ENCODE results near the gene SSH2. TPM values are rescaled to one million over a fixed set of nuclear protein-coding genes. Genes with fewer than 3 reads are reported as not detected.
A peak's percentile ranks its signal among the peaks of the same experiment; 100 is the strongest.
"Not testable (repeated sequence)": the region's sequence is repeated elsewhere in the genome, so short reads cannot be mapped to it uniquely, and the experiment has no call there.

The SSH2 gene
- total RNA-seq, 2 donors from 2014 or later = 36.1 to 36.8 TPM

DNA sequence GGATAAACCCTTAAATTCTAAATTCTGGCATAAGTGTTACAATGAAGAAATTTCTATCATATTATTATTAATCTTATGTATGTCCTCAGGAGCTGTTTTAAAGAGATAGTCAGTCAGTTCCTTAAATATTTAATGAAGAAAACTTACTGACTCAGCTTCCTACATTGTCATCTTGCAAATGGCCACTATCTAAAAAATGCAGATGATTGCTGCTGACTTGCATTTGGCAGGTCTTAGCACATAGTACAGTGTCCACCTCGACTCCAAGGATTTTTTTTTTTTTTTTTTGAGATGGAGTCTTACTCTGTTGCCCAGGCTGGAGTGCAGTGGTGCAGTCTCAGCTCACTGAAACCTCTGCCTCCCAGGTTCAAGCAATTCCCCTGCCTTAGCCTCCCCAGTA lies 252.2 kb downstream of the SSH2 start:
- no peaks in the 10 kb centered on the region for H3K9me3 ChIP-seq
- no peak for DNase-seq (ENCODE audit: low spot score)
- H3K36me3 ChIP-seq = peaks cover 5% of the 10 kb centered on the region
- H3K4me1 ChIP-seq = peaks cover 0 to 45% of the 10 kb centered on the region in 2 donors
- TF ChIP-seq, protein P1, sequence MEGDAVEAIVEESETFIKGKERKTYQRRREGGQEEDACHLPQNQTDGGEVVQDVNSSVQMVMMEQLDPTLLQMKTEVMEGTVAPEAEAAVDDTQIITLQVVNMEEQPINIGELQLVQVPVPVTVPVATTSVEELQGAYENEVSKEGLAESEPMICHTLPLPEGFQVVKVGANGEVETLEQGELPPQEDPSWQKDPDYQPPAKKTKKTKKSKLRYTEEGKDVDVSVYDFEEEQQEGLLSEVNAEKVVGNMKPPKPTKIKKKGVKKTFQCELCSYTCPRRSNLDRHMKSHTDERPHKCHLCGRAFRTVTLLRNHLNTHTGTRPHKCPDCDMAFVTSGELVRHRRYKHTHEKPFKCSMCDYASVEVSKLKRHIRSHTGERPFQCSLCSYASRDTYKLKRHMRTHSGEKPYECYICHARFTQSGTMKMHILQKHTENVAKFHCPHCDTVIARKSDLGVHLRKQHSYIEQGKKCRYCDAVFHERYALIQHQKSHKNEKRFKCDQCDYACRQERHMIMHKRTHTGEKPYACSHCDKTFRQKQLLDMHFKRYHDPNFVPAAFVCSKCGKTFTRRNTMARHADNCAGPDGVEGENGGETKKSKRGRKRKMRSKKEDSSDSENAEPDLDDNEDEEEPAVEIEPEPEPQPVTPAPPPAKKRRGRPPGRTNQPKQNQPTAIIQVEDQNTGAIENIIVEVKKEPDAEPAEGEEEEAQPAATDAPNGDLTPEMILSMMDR (IDR thresholded peaks at IDR 0.05) = no peak
- H3K4me3 ChIP-seq = no peak overlapping the region
- H3K27ac ChIP-seq = peak overlapping the region; percentile 65 to 77
- H3K27me3 ChIP-seq = no peaks in the 10 kb centered on the region

DNA sequence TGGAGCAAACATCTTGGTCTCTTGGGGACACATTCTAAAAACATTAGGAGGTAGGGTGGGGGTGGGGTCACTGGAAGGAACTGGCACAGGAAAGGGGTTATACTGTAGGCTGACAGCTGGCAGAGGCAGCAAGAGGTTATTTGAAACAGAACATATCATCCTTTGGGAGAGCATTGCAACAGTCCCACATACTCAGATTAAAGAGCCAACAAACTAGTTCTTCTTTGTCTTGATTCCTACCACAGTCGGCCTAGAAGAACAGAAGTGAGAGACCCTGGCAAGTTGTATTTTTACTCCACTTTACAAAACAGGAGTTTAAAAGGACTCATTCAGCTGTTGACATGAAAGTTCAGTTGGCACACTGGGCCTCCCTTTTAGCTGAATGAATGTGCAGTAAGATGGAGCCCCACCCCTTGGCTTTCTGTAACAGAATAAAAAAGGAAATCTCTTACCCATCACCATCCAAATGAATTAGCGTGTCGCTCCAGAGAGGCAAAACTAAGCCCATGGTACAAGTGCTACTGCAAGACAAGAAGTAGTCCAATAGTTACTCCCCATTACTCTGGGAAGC lies 252.7 kb downstream of the SSH2 start:
- Histone ChIP-seq H3K9me3 (no peaks in the 10 kb centered on the region), H3K27ac (peak overlapping the region; percentile 65 to 77), H3K4me1 (peaks cover 0 to 39% of the 10 kb centered on the region in 2 donors), H3K36me3 (peaks cover 8% of the 10 kb centered on the region), H3K4me3 (no peak overlapping the region), H3K27me3 (no peaks in the 10 kb centered on the region)
- DNase-seq (ENCODE audit: low spot score) = peak; percentile 74
- TF ChIP-seq, protein P1 (IDR thresholded peaks at IDR 0.05) = no peak

DNA sequence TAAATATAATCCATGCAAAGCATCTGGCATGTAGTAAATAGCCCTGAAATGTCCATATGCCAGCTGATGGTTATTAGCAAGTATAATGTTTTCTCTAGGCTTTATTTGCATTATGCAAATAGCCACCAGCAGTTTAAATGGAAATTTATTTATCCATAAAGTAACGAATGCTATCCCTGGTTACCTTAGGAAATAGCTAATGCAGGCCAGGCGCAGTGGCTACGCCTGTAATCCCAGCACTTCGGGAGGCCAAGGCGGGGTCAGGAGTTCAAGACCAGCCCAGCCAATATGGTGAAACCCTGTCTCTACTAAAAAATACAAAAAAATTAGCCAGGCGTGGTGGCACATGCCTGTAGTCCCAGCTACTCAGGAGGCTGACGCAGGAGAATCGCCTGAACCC lies 254.1 kb downstream of the SSH2 start:
- Histone ChIP-seq H3K27ac (peak overlapping the region in 1 of 2 donors; percentile 77), H3K4me1 (peaks cover 0 to 29% of the 10 kb centered on the region in 2 donors), H3K36me3 (peaks cover 16% of the 10 kb centered on the region)
- H3K4me3 ChIP-seq; H3K27me3 ChIP-seq; H3K9me3 ChIP-seq; DNase-seq (ENCODE audit: low spot score): not testable (repeated sequence)

DNA sequence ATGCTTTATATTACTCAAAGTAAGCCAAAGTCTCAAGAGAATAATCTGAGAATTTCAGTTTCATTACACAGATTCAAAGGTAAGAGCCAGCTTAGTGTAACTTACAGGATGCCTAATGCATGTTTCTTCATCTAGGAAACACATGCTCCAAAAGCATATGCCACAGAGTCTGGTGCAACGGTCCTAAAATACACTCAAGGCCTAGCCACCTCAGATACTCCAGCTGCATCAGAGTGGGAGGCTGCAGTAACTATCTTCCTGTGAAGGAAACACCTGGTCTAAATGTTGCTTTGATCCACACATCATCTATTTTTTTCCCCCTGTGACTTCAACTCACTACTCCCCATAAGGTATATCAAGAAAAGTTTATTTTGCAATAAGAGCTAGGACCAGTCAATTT lies 255.7 kb downstream of the SSH2 start:
- no peaks in the 10 kb centered on the region for H3K27me3 ChIP-seq
- peaks cover 0 to 29% of the 10 kb centered on the region in 2 donors for H3K4me1 ChIP-seq
- no peak overlapping the region for H3K4me3 ChIP-seq
- H3K9me3 ChIP-seq = no peaks in the 10 kb centered on the region
- TF ChIP-seq, protein P1 (IDR thresholded peaks at IDR 0.05) = no peak
- no peak for DNase-seq (ENCODE audit: low spot score)
- H3K36me3 ChIP-seq = peaks cover 24% of the 10 kb centered on the region
- H3K27ac ChIP-seq = no peak overlapping the region

DNA sequence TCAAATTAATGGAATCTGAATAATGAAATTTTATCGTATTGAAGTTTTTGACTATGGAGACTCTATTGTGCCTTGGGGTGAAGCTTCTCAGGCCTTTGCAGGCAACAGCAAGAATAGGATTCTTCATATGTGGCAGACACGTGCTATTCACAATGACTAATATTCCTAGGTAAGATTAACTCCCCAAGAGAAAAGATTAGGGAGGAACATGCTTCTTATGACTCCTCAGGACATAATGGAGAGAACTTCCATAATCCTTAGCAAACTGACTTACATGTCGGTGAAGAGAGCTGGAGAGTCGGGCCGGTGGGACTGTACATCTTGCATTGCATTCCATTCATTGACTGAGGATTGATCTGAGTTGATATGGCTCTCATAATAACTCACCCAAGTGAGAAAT lies 258.4 kb downstream of the SSH2 start:
- Histone ChIP-seq H3K27ac (peak overlapping the region in 1 of 2 donors; percentile 86), H3K27me3 (no peaks in the 10 kb centered on the region), H3K9me3 (no peaks in the 10 kb centered on the region), H3K4me1 (peaks cover 0 to 18% of the 10 kb centered on the region in 2 donors), H3K36me3 (peaks cover 33% of the 10 kb centered on the region), H3K4me3 (no peak overlapping the region)
- TF ChIP-seq, protein P1 (IDR thresholded peaks at IDR 0.05) = no peak
- DNase-seq (ENCODE audit: low spot score) = no peak

DNA sequence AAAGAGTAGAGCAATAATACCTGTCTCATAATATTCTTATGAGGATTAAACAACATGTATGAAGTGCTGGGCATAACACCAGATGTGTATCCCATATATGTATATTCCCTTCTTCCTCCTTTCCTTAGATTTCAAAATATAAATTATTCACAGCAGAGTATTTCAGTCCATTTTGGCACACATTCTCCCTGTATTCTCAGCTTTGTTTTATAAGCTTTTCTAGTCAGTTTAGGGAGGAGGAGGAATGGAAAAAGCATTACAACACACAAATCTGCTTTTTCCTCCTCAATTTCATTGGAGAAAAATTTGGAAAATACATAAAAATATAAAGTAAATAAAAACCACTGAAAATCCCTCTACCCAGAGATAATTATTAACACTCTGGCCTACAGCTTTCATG lies 260.8 kb downstream of the SSH2 start:
- TF ChIP-seq, protein P1 (IDR thresholded peaks at IDR 0.05) = no peak
- peaks cover 0 to 19% of the 10 kb centered on the region in 2 donors for H3K4me1 ChIP-seq
- DNase-seq (ENCODE audit: low spot score) = no peak
- H3K9me3 ChIP-seq = no peaks in the 10 kb centered on the region
- H3K4me3 ChIP-seq = no peak overlapping the region
- peak overlapping the region; percentile 77 to 86 for H3K27ac ChIP-seq
- H3K27me3 ChIP-seq = no peaks in the 10 kb centered on the region
- peaks cover 47% of the 10 kb centered on the region for H3K36me3 ChIP-seq

Data from right atrium auricular region (tissue), 2 donors.